H9 (cell line): ENCODE data around the gene DARS1. TPM values are rescaled to one million over a fixed set of nuclear protein-coding genes. Genes with fewer than 3 reads are reported as not detected.

Source experiments
- DNase-seq: peaks from one replicate; pipeline ENCODE4 v3.0.0-alpha.2; 2017
- H2AFZ ChIP-seq: one replicate; pipeline ENCODE4 v1.6.1; 2013; ENCODE audit warnings: mild to moderate bottlenecking, low read length, control low read depth, moderate library complexity
- H2AK5ac ChIP-seq: 2 replicates; pipeline ENCODE4 v1.6.1; 2013; ENCODE audit warnings: low read length, control low read depth, mixed read lengths; ENCODE audit not compliant: insufficient read length
- H2BK120ac ChIP-seq: one replicate; pipeline ENCODE4 v1.6.1; 2013; ENCODE audit warnings: low read depth, mild to moderate bottlenecking, low read length, control low read depth, inconsistent platforms; ENCODE audit not compliant: poor library complexity, severe bottlenecking
- H2BK12ac ChIP-seq: 2 replicates; pipeline ENCODE4 v1.6.1; 2013; ENCODE audit warnings: low read length, control low read depth, mixed read lengths, low read depth; ENCODE audit not compliant: insufficient read length
- H2BK15ac ChIP-seq: 2 replicates; pipeline ENCODE4 v1.6.1; 2013; ENCODE audit warnings: low read depth, low read length, control low read depth
- H2BK20ac ChIP-seq: one replicate; pipeline ENCODE4 v1.6.1; 2013; ENCODE audit warnings: low read depth, mild to moderate bottlenecking, low read length, control low read depth, inconsistent platforms; ENCODE audit not compliant: poor library complexity, severe bottlenecking
- H2BK5ac ChIP-seq: 2 replicates; pipeline ENCODE4 v1.6.1; 2013; ENCODE audit warnings: low read length, control low read depth, mixed read lengths; ENCODE audit not compliant: insufficient read length
- H3K14ac ChIP-seq: 2 replicates; pipeline ENCODE4 v1.6.1; 2013; ENCODE audit warnings: low read length, control low read depth; ENCODE audit not compliant: insufficient read depth
- H3K18ac ChIP-seq: 2 replicates; pipeline ENCODE4 v1.6.1; 2013; ENCODE audit warnings: low read depth, mild to moderate bottlenecking, mixed read lengths, low read length, control low read depth; ENCODE audit not compliant: insufficient read length
- H3K23ac ChIP-seq: 2 replicates; pipeline ENCODE4 v1.6.1; 2013; ENCODE audit warnings: low read length, control low read depth, mixed read lengths, low read depth; ENCODE audit not compliant: insufficient read length
- H3K23me2 ChIP-seq: 2 replicates; pipeline ENCODE4 v1.6.1; 2013; ENCODE audit warnings: low read depth, mild to moderate bottlenecking, mixed read lengths, low read length, control low read depth; ENCODE audit not compliant: insufficient read length, poor library complexity, severe bottlenecking
- H3K27ac ChIP-seq: 2 replicates; pipeline ENCODE4 v1.5.1; 2013; ENCODE audit warnings: low read length, control low read depth, mixed read lengths, low read depth; ENCODE audit not compliant: insufficient read length
- H3K27me3 ChIP-seq: 2 replicates; pipeline ENCODE4 v1.6.1; 2013; ENCODE audit warnings: low read length, control low read depth, inconsistent platforms; ENCODE audit not compliant: insufficient read depth
- H3K4ac ChIP-seq: 2 replicates; pipeline ENCODE4 v1.6.1; 2013; ENCODE audit warnings: low read depth, mild to moderate bottlenecking, control low read depth, inconsistent platforms, low read length, moderate library complexity
- H3K4me1 ChIP-seq: 2 replicates; pipeline ENCODE4 v1.6.1; 2013; ENCODE audit warnings: low read length, control low read depth, inconsistent platforms; ENCODE audit not compliant: insufficient read depth
- H3K4me2 ChIP-seq: 2 replicates; pipeline ENCODE4 v1.6.1; 2013; ENCODE audit warnings: low read length, control low read depth, mixed read lengths; ENCODE audit not compliant: insufficient read length, insufficient read depth
- H3K56ac ChIP-seq: 2 replicates; pipeline ENCODE4 v1.6.1; 2013; ENCODE audit warnings: low read depth, mild to moderate bottlenecking, mixed read lengths, low read length, control low read depth; ENCODE audit not compliant: insufficient read length
- H3K79me1 ChIP-seq: 2 replicates; pipeline ENCODE4 v1.6.1; 2013; ENCODE audit warnings: low read depth, mild to moderate bottlenecking, moderate library complexity, low read length, control low read depth, inconsistent platforms; ENCODE audit not compliant: insufficient read depth, poor library complexity, severe bottlenecking
- H3K79me2 ChIP-seq: 2 replicates; pipeline ENCODE4 v1.6.1; 2013; ENCODE audit warnings: low read length, control low read depth, inconsistent platforms; ENCODE audit not compliant: insufficient read depth
- H3K9ac ChIP-seq: 2 replicates; pipeline ENCODE4 v1.6.1; 2013; ENCODE audit warnings: low read length, control low read depth, mixed read lengths; ENCODE audit not compliant: insufficient read length; ENCODE audit errors: extremely low read depth
- H3K9me3 ChIP-seq: one replicate; pipeline ENCODE4 v1.6.1; 2013; ENCODE audit warnings: low read depth, low read length, inconsistent platforms; ENCODE audit not compliant: control insufficient read depth
- H3T11ph ChIP-seq: one replicate; pipeline ENCODE4 v1.6.1; 2013; ENCODE audit warnings: mild to moderate bottlenecking, low read length, control low read depth, inconsistent platforms
- H4K20me1 ChIP-seq: one replicate; pipeline ENCODE4 v1.6.1; 2013; ENCODE audit not compliant: control insufficient read depth, insufficient read length, insufficient read depth
- H4K5ac ChIP-seq: 2 replicates; pipeline ENCODE4 v1.6.1; 2013; ENCODE audit warnings: low read depth, mild to moderate bottlenecking, mixed read lengths, low read length, control low read depth; ENCODE audit not compliant: insufficient read length
- H4K8ac ChIP-seq: replicated peaks from 2 replicates; pipeline ENCODE4 v1.6.1; 2013; ENCODE audit warnings: low read length, control low read depth, mixed read lengths, low read depth; ENCODE audit not compliant: insufficient read length
- H4K91ac ChIP-seq: 2 replicates; pipeline ENCODE4 v1.6.1; 2013; ENCODE audit warnings: low read depth, mild to moderate bottlenecking, moderate library complexity, mixed read lengths, low read length, control low read depth; ENCODE audit not compliant: insufficient read length
- H3K27ac Mint-ChIP-seq, 3 experiments: 2 replicates in 2 of 3; 3 replicates in 1 of 3; pipeline ENCODE4 v1.8.0; 2020 to 2021; ENCODE audit warnings: mixed read lengths in 3 of 3, mild to moderate bottlenecking in 1 of 3, moderate library complexity in 1 of 3
- H3K27me3 Mint-ChIP-seq: 2 replicates; pipeline ENCODE4 v1.8.0; 2021; ENCODE audit warnings: low read depth, mild to moderate bottlenecking, moderate library complexity, mixed read lengths
- H3K36me3 Mint-ChIP-seq, 3 experiments: 2 replicates in 2 of 3; 3 replicates in 1 of 3; pipeline ENCODE4 v1.8.0; 2020 to 2021; ENCODE audit warnings: low read depth in 3 of 3, mixed read lengths in 3 of 3; ENCODE audit not compliant: insufficient read depth in 1 of 3
- H3K4me1 Mint-ChIP-seq, 2 experiments: 2 replicates each; pipeline ENCODE4 v1.8.0; 2020; ENCODE audit warnings: mixed read lengths in 2 of 2
- H3K4me3 Mint-ChIP-seq, 2 experiments: 2 replicates in 1 of 2; 3 replicates in 1 of 2; pipeline ENCODE4 v1.8.0; 2020 to 2021; ENCODE audit warnings: mild to moderate bottlenecking in 2 of 2, mixed read lengths in 2 of 2, moderate library complexity in 1 of 2
- H3K9me3 Mint-ChIP-seq, 2 experiments: 2 replicates in 1 of 2; 3 replicates in 1 of 2; pipeline ENCODE4 v1.8.0; 2020; ENCODE audit warnings: mild to moderate bottlenecking in 2 of 2, mixed read lengths in 2 of 2, moderate library complexity in 1 of 2
- whole genome bisulfite sequencing: extraction: QIAGEN DNeasy Blood & Tissue Kit; methylation state at CpG from one replicate; pipeline ENCODE4 v1.1.7; 2013; ENCODE audit warnings: missing lambda C conversion rate, low lambda C conversion rate, mixed read lengths; ENCODE audit not compliant: insufficient read length; ENCODE audit errors: extremely low coverage; 5-methylcytosine and 5-hydroxymethylcytosine counted together
- total RNA-seq: library from RNA; stranded (reverse); gene quantifications from 2 replicates; pipeline ENCODE4 v1.2.1, GENCODE V29; 2021
- TF ChIP-seq, protein P1 (sequence below): fragments of 200-600 bp; sonication (generic); conservative IDR thresholded peaks from 3 replicates; pipeline ENCODE4 v1.8.0; 2021; ENCODE audit warnings: antibody characterized with exemption, mild to moderate bottlenecking

The DARS1 gene
- total RNA-seq, 1 experiment from 2014 or later = 117 TPM

DNA sequence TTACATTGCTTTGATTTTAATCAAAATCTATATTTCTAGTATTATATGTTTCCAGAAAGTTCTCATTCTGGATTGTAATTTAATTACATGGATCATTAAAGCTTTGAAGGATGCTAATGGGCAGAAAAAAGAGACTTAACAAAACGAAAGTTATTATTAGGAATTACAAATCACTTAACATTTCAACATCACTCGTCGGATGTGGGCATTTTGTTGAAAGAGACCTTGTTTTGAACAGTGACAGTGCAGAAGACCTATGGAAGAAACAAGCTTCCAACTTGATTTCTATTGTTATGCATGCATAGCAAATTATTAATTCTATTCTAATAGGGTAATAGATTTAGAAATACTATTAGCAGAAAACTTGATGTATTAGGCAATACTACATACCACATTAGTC lies 31.4 kb upstream of the DARS1 start:
- H3K4me1 ChIP-seq = peaks cover 4% of the 10 kb centered on the region; the same call in 1 of the 2 replicates
- no peaks in the 10 kb centered on the region for H3K79me1 ChIP-seq
- Mint-ChIP-seq H3K27ac (no peak overlapping the region), H3K36me3 (no peaks in the 10 kb centered on the region), H3K4me3 (no peak overlapping the region), H3K4me1 (peaks cover 16 to 18% of the 10 kb centered on the region in 2 experiments), H3K9me3 (no peaks in the 10 kb centered on the region), H3K27me3 (no peaks in the 10 kb centered on the region)
- H2AK5ac ChIP-seq = no peak overlapping the region
- no peak overlapping the region for H2BK20ac ChIP-seq
- no peak overlapping the region for H2BK15ac ChIP-seq
- no peak overlapping the region for H3K23ac ChIP-seq
- no peaks in the 10 kb centered on the region for H3K23me2 ChIP-seq
- no peak overlapping the region for H3K14ac ChIP-seq
- no peak overlapping the region for H3K27ac ChIP-seq
- no peak overlapping the region for H2BK5ac ChIP-seq
- WGBS = no CpG with 5 or more reads among the region's 3 CpGs
- H3K9ac ChIP-seq = no peak overlapping the region
- H2BK12ac ChIP-seq = no peak overlapping the region
- TF ChIP-seq, protein P1, sequence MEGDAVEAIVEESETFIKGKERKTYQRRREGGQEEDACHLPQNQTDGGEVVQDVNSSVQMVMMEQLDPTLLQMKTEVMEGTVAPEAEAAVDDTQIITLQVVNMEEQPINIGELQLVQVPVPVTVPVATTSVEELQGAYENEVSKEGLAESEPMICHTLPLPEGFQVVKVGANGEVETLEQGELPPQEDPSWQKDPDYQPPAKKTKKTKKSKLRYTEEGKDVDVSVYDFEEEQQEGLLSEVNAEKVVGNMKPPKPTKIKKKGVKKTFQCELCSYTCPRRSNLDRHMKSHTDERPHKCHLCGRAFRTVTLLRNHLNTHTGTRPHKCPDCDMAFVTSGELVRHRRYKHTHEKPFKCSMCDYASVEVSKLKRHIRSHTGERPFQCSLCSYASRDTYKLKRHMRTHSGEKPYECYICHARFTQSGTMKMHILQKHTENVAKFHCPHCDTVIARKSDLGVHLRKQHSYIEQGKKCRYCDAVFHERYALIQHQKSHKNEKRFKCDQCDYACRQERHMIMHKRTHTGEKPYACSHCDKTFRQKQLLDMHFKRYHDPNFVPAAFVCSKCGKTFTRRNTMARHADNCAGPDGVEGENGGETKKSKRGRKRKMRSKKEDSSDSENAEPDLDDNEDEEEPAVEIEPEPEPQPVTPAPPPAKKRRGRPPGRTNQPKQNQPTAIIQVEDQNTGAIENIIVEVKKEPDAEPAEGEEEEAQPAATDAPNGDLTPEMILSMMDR = no peak
- H3K18ac ChIP-seq = no peak overlapping the region
- no peak overlapping the region for H4K91ac ChIP-seq
- DNase-seq = no peak
- H4K8ac ChIP-seq = no peak overlapping the region
- no peak overlapping the region for H4K5ac ChIP-seq
- H3K27me3 ChIP-seq = no peaks in the 10 kb centered on the region; the same call in 1 of the 2 replicates
- H3K9me3 ChIP-seq = no peaks in the 10 kb centered on the region
- H2AFZ ChIP-seq = no peak overlapping the region
- H3K79me2 ChIP-seq = no peaks in the 10 kb centered on the region
- H3K56ac ChIP-seq = no peak overlapping the region
- no peak overlapping the region for H2BK120ac ChIP-seq
- no peak overlapping the region for H3K4me2 ChIP-seq
- H4K20me1 ChIP-seq = no peaks in the 10 kb centered on the region
- H3T11ph ChIP-seq = no peak overlapping the region
- H3K4ac ChIP-seq = no peak overlapping the region
